GM18951 (cell line): ENCODE measurements around the gene IARS1.

Experiments used
- POLR2A ChIP-seq: IDR thresholded peaks from 4 replicates; pipeline ENCODE4 v1.6.1; 2011; ENCODE audit warnings: mild to moderate bottlenecking; ENCODE audit not compliant: insufficient read length, insufficient read depth; ENCODE audit errors: extremely low read depth
- in situ Hi-C: fragments of 300-500 bp; cut with MboI; formaldehyde crosslinking; loops from one replicate; pipeline ENCODE4 v1.12.0; 2022; ENCODE audit warnings: low sequenced_read_pairs, mixed read lengths, inconsistent platforms; ENCODE audit not compliant: unreplicated experiment

The IARS1 gene

GRCh38 chr9:92293452-92294296 is at the start of gene IARS1:
Gene IARS1 (minus strand): TSS chr9:92293697. CDS start chr9:92289419, 4,278 bp downstream.
- in situ Hi-C loops, result no loop called here
- peak; percentile 88 for TF ChIP-seq POLR2A

GRCh38 chr9:92342825-92343488 is 49.5 kb upstream of the IARS1 start:
- TF ChIP-seq POLR2A, result no peak
- in situ Hi-C loops, result no loop called here

- TF ChIP-seq POLR2A, result no peak
- in situ Hi-C loops, result no loop called here
Observed at GRCh38 chr9:92341578-92341977, 48.1 kb upstream of the IARS1 start.

GRCh38 chr9:92333282-92333634 is 39.8 kb upstream of the IARS1 start:
- in situ Hi-C loops, result no loop called here
- no peak for TF ChIP-seq POLR2A

GRCh38 chr9:92332577-92333281 is 39.2 kb upstream of the IARS1 start:
- in situ Hi-C loops, result no loop called here
- no peak for TF ChIP-seq POLR2A

GRCh38 chr9:92328225-92328624 is 34.7 kb upstream of the IARS1 start:
- no peak for TF ChIP-seq POLR2A
- in situ Hi-C loops, result no loop called here

GRCh38 chr9:92327283-92327850 is 33.9 kb upstream of the IARS1 start:
- TF ChIP-seq POLR2A, result no peak
- in situ Hi-C loops, result no loop called here

GRCh38 chr9:92325991-92326500 is 32.5 kb upstream of the IARS1 start:
- TF ChIP-seq POLR2A, result peak; percentile 90
- in situ Hi-C loops, result no loop called here

- peak; percentile 80 for TF ChIP-seq POLR2A
- in situ Hi-C loops, result no loop called here
Observed at GRCh38 chr9:92325269-92325990, 31.9 kb upstream of the IARS1 start, which contains the start of the genes CENPP and NOL8. Gene CENPP (plus strand): TSS chr9:92325953. Gene NOL8 (minus strand): TSS chr9:92325350. CDS start chr9:92324161, 1,189 bp downstream.

GRCh38 chr9:92324889-92325268 is 31.4 kb upstream of the IARS1 start:
- in situ Hi-C loops, result no loop called here

GRCh38 chr9:92324431-92324830 is 30.9 kb upstream of the IARS1 start:
- in situ Hi-C loops, result no loop called here
- no peak for TF ChIP-seq POLR2A

More at GRCh38 chr9:92324889-92325268, 31.4 kb upstream of the IARS1 start:
- TF ChIP-seq POLR2A, result no peak

- in situ Hi-C loops, result no loop called here
- TF ChIP-seq POLR2A, result no peak
Observed at GRCh38 chr9:92315456-92315855, 22.0 kb upstream of the IARS1 start.
